GM21786 (cell line): Measurements from ENCODE around the gene HK1.

Experiments
- ATAC-seq: cut with Tn5 transposase; IDR thresholded peaks from one replicate; pipeline ENCODE4 v1.9.1; 2021; ENCODE audit not compliant: unreplicated experiment

The HK1 gene

DNA sequence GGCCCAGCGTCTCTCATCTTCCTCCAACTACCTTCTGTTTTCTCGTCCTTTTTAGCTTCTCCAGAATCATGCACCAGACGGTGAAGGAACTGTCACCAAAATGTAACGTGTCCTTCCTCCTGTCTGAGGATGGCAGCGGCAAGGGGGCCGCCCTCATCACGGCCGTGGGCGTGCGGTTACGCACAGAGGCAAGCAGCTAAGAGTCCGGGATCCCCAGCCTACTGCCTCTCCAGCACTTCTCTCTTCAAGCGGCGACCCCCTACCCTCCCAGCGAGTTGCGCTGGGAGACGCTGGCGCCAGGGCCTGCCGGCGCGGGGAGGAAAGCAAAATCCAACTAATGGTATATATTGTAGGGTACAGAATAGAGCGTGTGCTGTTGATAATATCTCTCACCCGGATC lies 122.6 kb downstream of the HK1 start:
- ATAC-seq: no peak

DNA sequence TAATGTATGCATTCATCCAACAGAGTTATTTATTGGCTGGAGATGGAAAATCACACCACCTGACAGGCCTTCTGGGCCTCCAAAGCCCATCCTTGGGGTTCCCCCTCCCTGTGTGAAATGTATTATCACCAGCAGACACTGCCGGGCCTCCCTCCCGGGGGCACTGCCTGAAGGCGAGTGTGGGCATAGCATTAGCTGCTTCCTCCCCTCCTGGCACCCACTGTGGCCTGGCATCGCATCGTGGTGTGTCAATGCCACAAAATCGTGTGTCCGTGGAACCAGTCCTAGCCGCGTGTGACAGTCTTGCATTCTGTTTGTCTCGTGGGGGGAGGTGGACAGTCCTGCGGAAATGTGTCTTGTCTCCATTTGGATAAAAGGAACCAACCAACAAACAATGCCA lies 123.1 kb downstream of the HK1 start:
- no peak for ATAC-seq

DNA sequence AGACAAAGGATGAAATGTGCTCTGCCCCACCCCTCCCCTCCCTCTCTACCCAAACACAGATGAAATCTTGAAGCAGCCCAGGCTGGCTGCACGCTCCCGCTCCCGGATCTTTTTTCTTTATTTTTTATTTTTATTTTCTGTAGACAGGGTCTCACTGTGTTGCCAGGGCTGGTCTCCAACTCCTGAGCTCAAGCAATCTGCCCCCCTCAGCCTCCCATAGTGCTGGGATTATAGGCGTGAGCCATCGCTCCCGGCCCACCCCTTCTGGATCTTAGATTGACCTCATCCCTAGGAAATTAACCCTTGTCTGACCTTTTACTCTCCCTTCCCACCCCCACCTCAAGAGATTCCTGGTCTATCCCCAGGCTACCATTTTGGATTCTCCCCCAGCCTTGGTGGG lies 124.1 kb downstream of the HK1 start:
- ATAC-seq: no peak

DNA sequence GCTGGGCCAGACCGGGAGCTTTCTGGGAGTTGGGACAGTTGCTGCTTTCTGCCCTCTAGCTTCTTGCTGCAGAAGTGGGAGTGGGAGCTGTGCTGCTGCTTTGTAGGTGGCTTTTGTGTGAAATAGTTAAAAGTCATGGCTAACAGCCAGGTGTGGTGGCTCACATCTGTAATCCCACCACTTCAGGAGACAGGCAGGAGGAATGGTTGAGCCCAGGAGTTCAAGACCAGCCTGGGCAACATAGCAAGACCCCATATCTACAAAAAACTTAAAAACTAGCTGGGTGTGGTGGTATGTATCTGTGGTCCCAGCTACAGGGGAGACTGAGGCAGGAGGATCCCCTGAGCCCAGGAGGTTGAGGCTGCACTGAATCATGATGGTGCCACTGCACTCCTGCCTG lies 124.8 kb downstream of the HK1 start:
- ATAC-seq: no peak

DNA sequence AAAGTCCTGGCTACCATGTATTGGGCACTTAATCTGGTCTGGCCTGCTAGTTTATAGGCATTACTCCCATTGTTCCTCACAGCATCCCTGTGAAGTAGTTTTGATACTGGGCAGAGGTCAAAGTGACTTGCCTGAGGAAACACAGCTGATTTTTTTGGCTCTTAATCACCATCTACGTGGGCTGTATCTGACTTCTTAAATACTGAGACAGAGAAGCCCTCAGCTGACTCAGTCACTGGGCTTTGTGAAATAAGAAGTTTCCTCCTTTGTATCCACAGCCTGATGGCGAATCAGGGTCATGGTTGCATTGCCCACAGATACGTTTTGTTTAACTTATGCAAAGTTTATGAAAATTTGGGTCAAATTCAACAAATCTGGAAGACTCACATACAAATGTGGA lies 125.2 kb downstream of the HK1 start:
- ATAC-seq: no peak

DNA sequence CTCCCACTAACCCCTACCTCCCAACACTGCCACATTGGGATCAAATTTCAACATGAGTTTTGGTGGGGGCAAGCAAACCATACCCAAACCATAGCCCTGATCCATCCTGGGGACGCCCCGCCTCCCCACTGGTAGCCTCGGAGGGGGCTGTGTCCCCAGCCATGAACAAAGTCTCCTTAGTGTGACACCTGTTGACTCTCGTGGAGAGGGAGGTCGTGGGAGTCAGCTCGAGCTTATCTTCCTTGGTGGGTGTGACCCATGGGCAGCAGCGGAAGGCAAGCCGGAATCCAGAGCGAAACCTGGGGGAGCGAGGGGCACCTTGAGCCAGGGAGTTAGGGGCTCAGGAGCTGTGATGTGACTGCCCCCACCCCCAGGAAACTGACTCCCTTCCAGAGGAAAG lies 126.5 kb downstream of the HK1 start:
- no peak for ATAC-seq

DNA sequence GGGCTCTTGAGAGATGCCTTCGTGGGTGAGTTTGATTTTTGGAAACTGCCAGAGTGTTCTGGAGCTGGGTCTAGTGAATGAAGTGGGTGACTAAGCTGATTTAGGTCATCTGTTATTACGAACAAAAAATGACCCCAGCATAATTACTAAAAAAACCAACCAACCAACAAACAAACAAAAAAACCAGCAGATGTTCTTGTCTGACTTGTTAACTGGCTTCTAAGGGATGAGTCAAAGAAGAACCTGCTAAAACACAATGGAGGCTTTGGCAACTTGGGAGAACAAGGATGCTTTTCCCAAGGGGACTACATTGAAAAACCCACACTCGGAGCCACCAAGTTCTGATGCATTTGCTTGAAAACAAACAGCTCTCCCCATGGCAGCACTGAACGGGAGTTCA lies 126.9 kb downstream of the HK1 start:
- no peak for ATAC-seq

DNA sequence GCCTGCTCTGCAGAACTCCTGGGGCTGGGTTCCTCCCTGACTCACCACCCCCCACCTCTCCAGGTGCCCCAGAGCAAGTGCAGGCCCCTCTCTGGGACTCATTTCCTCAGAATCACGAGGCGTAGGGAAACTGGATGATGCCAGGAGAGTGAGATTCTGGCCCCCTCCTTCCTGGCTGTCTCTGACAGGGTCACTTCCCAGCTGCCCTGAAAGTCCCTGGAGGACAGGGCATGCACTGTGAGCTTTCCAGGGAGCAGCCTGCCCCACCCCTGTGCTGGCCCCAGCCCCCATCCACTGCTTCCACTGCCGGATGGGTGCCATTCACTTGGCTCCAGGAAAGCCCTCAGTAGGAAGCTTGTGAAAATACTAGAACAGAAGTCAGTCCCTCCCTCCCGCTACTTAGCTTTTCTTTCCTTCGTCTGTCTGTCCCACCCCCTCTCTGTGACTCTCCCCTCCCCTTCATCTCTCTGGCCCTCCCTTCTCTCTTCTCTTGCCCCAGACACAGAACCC lies 128.1 kb downstream of the HK1 start:
- no peak for ATAC-seq

DNA sequence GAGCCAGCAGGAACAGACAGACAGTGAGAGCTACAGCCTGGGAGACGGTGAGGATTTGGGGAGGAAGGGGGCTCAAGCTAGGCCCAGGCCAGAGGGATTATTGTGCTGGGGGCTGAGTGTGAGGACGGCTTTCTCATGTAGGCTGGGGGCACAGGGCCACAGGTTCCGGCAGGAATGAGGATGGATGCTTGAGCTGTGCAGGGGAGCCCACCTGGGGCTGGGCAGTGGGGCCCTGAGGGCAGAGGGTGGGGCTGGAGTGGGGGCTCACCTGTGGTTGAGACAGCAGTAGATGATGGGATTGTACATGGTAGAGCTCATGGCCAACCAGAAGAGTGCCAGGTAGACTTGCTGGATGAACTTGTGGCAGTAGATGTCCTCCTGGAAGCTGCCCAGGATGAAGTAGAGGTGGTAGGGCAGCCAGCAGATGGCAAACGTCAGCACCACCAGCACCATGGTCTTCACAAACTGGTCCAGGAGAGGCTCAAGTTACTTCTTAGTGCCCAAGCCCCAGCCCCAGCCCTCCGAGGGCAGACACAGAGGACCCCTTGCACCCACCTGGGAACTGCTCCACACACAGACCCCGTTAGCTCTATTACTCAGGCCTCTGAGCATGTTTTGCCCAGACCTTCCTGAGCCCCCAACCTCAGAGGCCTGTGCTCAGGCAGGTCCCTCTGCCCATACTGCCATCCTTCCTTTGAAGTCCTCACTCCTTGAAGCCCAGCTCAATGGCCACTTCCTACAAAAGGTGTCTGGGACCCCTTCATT lies 128.7 kb downstream of the HK1 start:
- no peak for ATAC-seq

DNA sequence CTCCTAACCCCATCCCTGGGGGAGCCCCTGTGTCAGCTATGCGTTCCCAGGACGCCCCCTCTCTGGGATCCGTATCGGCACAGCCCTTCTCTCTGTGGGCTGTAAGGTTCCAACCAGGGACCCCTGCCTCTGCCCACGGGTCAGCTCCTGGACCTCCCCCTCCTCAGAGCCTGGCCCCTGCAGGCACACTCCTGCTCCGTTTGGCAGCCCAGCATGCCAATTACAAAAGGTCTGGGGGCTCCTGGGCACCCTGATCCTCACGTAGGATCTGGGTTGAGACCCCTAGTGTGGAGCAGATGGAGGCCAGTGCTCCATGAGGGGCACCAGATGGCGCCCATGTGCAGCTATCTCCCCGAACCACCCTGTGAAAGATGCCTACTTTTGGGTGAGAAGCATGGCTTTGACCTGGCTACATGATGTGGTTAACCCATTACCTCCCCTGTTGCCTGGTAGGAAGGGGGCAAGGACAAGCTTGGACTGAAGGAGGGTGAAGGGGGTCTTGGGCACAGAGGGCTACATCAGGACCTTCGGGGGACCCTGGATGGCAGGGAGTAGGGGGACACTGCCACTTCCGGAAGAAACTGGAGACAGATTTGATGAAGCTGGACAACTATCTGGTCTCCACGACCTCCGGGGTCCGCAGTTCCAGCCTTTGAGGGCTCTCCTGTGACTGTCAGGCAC lies 129.5 kb downstream of the HK1 start:
- no peak for ATAC-seq

DNA sequence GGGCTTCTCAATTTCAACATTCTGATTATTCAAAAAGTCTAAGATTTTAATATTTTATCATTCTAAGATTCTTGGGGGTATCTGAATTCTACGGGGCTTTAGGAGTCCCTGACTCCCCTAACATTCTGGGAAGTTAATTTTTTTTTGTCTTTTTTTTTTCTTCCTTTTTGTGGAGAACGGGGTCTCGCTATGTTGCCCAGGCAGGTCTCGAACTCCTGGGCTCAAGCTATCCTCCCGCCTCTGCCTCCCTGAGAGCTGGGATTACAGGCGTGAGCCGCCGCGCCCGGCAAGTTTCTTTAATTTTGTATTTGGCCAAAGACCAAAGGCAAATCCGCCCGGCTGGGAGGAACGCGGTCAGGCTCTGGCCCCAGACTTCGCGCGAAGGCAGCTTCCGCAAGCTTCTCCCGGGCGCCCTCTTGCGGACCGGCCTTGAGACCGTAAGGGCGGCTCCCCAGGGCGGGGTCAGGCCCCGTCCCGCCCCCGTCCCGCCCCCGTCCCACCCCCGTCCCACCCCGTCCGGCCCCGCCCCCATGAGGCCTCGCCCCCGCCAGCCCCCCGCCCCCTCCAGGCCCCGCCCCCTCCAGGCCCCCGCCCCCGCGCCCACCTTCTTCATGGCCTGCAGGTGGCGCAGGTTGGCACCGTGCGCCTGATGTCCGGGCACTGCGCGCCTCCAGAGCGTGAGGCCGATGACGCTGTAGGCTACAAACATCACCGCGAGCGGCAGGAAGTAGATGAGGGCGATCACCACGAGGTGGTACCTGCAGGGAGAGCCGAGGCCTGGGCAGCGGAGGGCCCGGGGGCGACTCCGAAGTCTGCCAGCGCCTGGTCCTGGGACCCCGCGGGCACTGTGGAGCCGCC lies 130.3 kb downstream of the HK1 start:
- ATAC-seq: peak; percentile 73

DNA sequence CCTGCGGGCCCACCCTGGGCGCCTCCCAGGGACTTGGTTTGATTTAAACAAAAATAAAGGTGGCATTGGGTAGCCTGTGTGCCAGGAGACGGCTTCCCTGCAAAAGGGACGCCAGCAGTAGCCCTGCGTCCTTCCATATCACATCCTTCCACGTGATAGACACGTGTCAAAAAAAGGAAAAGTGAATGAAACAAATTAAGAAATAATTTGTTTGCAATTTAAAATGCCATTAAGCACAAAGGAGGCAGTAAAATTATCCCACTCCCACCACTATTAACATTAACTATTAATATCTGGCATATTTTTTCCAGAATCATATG lies 130.8 kb downstream of the HK1 start:
- no peak for ATAC-seq

DNA sequence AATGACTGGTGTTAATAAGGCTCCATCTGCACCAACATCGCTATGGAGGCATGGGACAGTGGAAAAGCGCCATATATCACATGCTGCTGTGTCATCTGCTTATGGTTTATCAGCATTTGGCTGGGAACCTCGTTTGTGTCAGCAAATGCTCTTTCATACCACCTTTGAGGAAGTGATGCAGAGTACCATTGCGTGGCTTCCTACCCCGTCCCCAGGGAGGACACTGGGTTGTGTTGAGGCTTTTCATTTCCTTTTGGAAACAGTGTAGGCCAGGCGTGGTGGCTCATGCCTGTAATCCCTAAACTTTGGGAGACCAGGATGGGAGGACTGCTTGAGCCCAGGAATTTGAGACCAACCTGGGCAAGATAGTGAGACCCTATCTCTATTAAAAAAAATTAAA lies 131.7 kb downstream of the HK1 start:
- ATAC-seq: peak; percentile 53

DNA sequence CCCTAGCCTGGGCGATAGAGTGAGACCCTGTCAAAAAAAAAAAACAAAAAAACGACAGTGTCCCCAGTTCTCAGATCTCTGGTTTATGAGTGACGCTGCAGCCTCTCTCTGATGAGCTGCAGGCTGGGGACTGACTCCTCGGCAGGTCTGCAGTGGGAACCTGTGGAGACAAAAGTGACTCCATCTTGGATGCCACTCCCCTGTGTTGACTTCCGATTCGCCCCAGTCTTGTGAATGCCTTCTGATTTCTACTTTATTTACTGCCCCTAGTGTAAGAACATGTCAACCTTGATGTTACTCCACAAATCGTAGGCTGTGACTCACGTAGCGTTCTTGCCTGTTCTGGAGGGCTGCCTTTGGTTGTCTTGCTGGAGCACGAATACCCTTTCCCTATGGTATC lies 132.2 kb downstream of the HK1 start:
- ATAC-seq: no peak

DNA sequence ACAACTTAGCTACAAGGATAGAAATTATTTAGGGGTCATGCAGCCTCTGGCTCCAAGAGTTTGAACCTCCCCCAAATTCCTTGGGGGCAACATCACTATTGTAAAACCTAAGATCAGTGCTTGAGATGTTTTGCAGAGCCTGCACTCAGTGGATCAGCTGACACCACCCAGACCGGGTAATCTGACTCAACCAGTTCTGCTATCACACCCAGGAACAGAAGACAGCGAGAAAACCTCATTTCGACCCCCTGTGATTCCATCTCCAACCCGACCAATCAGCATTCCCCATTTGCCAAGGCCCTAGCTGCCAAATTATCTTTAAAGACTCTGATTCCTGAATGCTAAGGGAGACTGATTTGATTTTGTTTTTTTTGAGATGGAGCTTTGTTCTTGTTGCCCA lies 133.2 kb downstream of the HK1 start:
- ATAC-seq: no peak

DNA sequence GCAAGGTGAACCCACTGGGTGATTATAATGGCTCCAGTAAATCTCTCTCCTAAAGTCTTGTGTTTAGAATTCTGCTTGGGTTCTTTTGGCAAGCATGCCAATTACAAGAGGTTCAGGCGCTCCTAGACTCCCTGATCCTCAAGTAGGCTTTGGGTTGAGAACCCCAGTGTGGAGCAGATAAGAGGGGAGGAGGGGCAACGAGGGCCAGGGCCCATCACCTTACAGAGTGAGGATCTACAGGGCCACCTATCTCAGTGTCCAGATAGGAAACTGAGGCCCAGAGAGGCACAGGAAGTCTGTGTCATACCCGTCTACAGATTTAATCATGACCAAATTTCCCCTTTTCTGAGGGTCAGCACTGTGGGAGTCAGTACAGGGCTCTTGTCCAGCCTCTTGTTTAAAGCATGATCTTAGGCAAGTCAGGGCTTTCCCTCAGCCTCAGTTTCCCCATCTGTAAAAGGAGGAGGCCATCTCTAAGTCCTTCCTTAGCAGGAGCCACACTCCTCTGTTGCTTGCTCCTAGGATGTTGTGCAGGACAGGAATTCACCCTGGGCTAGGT lies 134.0 kb downstream of the HK1 start:
- ATAC-seq: no peak

DNA sequence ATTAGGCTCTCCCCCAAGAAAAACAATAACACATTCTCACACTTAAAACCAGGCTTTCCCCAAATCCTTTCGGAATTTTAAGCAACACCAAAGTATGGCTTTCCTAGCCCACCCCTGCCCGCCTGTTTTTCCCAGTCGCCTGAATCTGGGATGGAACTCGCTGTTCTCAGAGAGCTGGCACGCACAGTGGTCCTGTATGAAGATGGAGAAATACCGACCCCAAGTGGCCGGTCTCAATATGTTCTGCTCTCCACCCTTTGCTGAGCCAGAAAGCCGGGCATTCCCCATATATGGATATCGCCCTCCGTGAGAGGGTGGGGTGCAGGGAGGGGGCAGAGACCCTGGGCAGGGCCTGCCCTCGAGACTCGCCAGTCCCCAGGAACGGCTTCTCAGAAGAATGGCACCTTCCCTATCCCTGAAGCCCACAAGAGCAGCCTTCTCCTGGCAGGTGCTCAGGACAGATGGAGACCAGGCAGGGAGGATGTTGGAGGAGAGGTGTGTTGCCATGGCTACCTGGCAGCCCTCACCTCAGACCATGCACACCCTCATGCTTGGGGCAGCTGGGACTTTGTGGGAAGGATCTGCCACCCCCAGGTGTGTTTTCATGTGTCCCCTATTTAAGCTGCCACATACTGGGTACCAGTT lies 135.0 kb downstream of the HK1 start:
- no peak for ATAC-seq

DNA sequence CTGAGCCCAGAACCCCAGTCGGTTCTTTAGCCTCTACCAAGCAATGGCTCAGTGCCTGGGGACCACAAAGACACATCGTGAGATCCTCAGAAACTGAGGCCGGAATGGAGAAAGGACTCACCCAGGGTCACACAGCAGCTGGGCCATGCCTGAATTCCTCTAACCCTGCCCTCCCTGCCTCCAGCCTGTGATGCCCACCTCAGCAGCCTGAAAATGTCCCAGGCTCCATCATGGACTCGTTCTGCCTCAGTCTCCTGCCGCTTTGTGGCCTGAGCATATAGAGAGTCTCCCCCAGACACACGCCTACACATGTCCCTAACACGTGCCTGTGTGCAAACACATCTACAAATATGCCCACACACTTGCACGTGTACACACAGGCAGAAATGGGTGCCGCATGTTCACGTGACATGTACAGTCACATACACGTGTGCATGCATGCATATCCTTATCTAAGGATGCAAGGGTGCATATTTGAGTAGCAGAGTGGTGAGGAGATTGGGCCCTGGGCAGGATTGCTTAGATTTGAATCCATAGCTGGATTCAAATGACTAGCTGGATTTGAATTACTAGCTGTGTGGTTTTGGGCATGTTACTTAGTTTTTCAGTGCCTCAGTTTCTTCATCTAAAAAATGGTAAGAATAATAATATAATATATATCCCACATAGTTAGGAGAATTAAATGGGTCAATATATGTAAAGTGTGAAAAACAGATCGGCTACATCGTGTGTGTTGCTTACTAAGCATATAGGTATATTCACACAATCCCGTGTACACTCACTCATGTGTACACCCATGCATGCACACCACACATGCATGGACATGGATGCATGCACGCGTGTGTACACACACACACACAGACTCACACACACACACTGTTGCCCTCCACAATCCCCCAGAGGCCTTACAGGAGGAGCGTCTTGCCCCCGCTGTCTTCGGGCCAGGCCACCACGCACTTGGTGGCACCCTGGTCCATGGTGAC lies 136.0 kb downstream of the HK1 start:
- no peak for ATAC-seq

DNA sequence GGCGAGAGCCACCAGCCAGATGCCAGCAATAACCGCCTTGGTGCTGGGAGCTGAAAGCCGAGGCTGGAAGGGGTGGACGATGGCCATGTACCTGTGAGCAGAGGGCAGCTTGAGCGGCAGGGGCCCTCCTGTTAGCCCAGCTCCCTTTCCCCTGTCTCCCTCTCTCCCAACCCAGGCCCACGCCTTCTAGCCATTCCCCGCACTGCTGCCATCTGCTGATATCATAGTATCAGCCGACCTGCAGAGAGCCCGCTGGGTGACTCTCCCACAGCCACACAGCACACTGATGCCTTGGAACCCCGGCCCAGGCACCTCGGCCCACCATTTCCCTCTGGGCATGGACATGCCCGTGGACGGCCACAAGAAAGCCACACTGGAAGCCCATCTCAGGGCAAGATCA lies 136.8 kb downstream of the HK1 start:
- ATAC-seq: no peak

DNA sequence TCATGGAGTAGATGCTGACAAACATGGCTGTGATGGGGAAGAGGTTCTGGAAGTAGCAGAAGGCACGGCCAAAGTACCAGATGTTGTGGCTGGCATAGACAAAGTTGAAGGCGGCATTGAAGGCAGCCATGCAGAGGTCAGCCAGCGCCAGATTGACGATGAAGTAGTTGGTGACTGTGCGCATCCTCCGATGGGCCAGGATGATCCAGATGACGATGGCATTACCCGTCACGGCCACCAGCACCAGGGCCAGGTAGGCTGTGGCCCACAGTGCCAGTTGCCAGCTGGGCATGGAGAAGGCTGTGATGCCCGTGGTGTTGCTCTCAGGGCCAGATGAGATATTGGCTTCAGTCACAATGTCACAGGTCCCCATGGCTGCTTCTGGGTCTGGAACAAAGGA lies 137.7 kb downstream of the HK1 start:
- no peak for ATAC-seq
